Esophagus mucosa (tissue), 1 donor: ENCODE results near the gene HOXB1. TPM values are rescaled to one million over a fixed set of nuclear protein-coding genes. Genes with fewer than 3 reads are reported as not detected.
"Not testable (repeated sequence)": the region's sequence is repeated elsewhere in the genome, so short reads cannot be mapped to it uniquely, and the experiment has no call there.

Experiments
- ATAC-seq: fragments of 200-7000 bp; cut with Tn5 transposase; one replicate; pipeline ENCODE4 v1.9.1; 2020
- total RNA-seq: library from RNA; stranded (reverse); gene quantifications from one replicate; pipeline ENCODE4 v1.2.4, GENCODE V29; 2023
- donor health status: DM: yes; HTN: yes; CAD: no.

HOXB1 gene
- total RNA-seq, 1 donor from 2014 or later: 0.24 TPM

GRCh38 chr17:48543107-48543853 lies 12.5 kb upstream of the HOXB1 start:
- ATAC-seq: peak; percentile 67

- no peak for ATAC-seq
Measured at GRCh38 chr17:48542698-48543106, 11.9 kb upstream of the HOXB1 start.

GRCh38 chr17:48542114-48542656 lies 11.4 kb upstream of the HOXB1 start:
- ATAC-seq: peak; percentile 5

- ATAC-seq: peak; percentile 30
Measured at GRCh38 chr17:48541577-48542113, 10.8 kb upstream of the HOXB1 start.

GRCh38 chr17:48541036-48541576 lies 10.3 kb upstream of the HOXB1 start:
- ATAC-seq: no peak

- ATAC-seq: no peak
Measured at GRCh38 chr17:48540213-48540612, 9.4 kb upstream of the HOXB1 start.

GRCh38 chr17:48539177-48539576 lies 8.4 kb upstream of the HOXB1 start:
- peak; percentile 27 for ATAC-seq

- ATAC-seq: no peak
Measured at GRCh38 chr17:48537316-48537715, 6.5 kb upstream of the HOXB1 start.

GRCh38 chr17:48535793-48536559 lies 5.2 kb upstream of the HOXB1 start:
- ATAC-seq: not testable (repeated sequence)

GRCh38 chr17:48532261-48532660 lies 1.4 kb upstream of the HOXB1 start:
- no peak for ATAC-seq

GRCh38 chr17:48530208-48530886 lies 464 bp downstream of the HOXB1 start:
- ATAC-seq: no peak

- ATAC-seq: peak; percentile 84
Measured at GRCh38 chr17:48529683-48530009, 1.2 kb downstream of the HOXB1 start.

- peak; percentile 80 for ATAC-seq
Measured at GRCh38 chr17:48528936-48529682, 1.7 kb downstream of the HOXB1 start.

- ATAC-seq: no peak
Measured at GRCh38 chr17:48528153-48528935, 2.5 kb downstream of the HOXB1 start.

- ATAC-seq: no peak
Measured at GRCh38 chr17:48527547-48527932, 3.3 kb downstream of the HOXB1 start.

- no peak for ATAC-seq
Measured at GRCh38 chr17:48526608-48527546, 3.9 kb downstream of the HOXB1 start.

- ATAC-seq: no peak
Measured at GRCh38 chr17:48523010-48523409, 7.8 kb downstream of the HOXB1 start.

- no peak for ATAC-seq
Measured at GRCh38 chr17:48522031-48522653, 8.7 kb downstream of the HOXB1 start.

GRCh38 chr17:48520631-48521079 lies 10.2 kb downstream of the HOXB1 start:
- ATAC-seq: no peak
